ENCODE measurements around the gene DCAF5. TPM values are rescaled to one million over a fixed set of nuclear protein-coding genes. Genes with fewer than 3 reads are reported as not detected.
"Not testable (repeated sequence)": the region's sequence is repeated elsewhere in the genome, so short reads cannot be mapped to it uniquely, and the experiment has no call there.

The DCAF5 gene
- total RNA-seq, 1 experiment from 2014 or later: 23.5 TPM

DNA sequence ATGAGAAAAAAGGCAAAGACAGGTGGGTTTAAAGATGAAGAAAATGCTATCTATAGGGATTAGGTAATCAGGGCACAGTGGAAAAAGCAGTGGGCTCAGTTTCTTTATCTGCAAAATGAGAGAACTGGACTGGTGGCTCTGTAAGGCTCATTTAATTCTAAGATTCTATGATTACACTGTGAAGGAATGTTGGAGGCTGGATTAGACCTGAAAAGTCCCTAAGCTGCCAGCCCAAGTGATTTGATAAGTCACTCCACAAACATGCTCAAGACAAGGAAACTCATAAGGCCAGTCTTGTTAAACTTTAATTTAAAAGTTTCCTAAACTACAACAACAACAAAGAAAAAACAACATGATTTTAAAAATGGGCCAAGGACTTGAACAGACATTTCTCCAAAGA lies 75.1 kb downstream of the DCAF5 start:
- TF ChIP-seq, protein P1, sequence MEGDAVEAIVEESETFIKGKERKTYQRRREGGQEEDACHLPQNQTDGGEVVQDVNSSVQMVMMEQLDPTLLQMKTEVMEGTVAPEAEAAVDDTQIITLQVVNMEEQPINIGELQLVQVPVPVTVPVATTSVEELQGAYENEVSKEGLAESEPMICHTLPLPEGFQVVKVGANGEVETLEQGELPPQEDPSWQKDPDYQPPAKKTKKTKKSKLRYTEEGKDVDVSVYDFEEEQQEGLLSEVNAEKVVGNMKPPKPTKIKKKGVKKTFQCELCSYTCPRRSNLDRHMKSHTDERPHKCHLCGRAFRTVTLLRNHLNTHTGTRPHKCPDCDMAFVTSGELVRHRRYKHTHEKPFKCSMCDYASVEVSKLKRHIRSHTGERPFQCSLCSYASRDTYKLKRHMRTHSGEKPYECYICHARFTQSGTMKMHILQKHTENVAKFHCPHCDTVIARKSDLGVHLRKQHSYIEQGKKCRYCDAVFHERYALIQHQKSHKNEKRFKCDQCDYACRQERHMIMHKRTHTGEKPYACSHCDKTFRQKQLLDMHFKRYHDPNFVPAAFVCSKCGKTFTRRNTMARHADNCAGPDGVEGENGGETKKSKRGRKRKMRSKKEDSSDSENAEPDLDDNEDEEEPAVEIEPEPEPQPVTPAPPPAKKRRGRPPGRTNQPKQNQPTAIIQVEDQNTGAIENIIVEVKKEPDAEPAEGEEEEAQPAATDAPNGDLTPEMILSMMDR (IDR thresholded peaks at IDR 0.05; ENCODE audit: unreplicated experiment): no peak
- CTCF ChIA-PET: no interaction called here
- peak; percentile 51 for DNase-seq
- H3K4me1 Mint-ChIP-seq (ENCODE audit: low read depth, unreplicated experiment): peaks cover 56% of the 10 kb centered on the region
- no peaks in the 10 kb centered on the region for H3K9me3 Mint-ChIP-seq (ENCODE audit: low read depth, unreplicated experiment)
- peak overlapping the region; percentile 98 for H3K27ac Mint-ChIP-seq (ENCODE audit: unreplicated experiment)
- H3K4me3 Mint-ChIP-seq (ENCODE audit: low read depth, unreplicated experiment): peak overlapping the region; percentile 54
- no peaks in the 10 kb centered on the region for H3K27me3 Mint-ChIP-seq (ENCODE audit: unreplicated experiment)
- intact Hi-C loops (cut with micrococcal nuclease; ENCODE audit: unreplicated experiment): loop anchor here (2.0 kb wide), 1 partner anchor 17 kb away; no protein-coding TSS in a partner anchor
- no TSS peak for BruUV-seq (replicated peaks)
- peaks cover 20% of the 10 kb centered on the region for H3K36me3 Mint-ChIP-seq (ENCODE audit: insufficient read depth, unreplicated experiment)

DNA sequence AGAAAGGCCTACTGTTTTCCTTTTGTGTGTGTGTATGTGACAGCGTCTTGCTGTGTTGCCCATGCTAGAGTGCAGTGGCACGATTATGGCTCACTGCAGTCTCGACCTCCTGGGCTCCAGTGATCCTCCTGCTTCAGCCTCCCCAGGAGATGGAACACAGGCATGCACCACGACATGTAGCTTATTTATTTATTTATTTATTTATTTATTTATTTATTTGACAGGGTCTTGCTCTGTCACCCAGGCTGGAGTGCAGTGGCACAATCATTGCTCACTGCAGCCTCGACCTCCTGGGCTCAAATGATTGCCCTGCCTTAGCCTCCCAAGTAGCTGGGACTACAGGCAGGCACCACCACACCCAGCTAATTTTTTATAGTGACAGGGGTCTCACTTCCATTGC lies 75.7 kb downstream of the DCAF5 start:
- H3K4me1 Mint-ChIP-seq (ENCODE audit: low read depth, unreplicated experiment): peaks cover 56% of the 10 kb centered on the region
- not testable (repeated sequence) for H3K9me3 Mint-ChIP-seq (ENCODE audit: low read depth, unreplicated experiment)

GRCh38 chr14:69076341-69076740 lies 76.6 kb downstream of the DCAF5 start:
- Mint-ChIP-seq H3K9me3 (ENCODE audit: low read depth, unreplicated experiment) (no peaks in the 10 kb centered on the region), H3K36me3 (ENCODE audit: insufficient read depth, unreplicated experiment) (peaks cover 20% of the 10 kb centered on the region), H3K27me3 (ENCODE audit: unreplicated experiment) (no peaks in the 10 kb centered on the region), H3K27ac (ENCODE audit: unreplicated experiment) (peak overlapping the region; percentile 45), H3K4me1 (ENCODE audit: low read depth, unreplicated experiment) (peaks cover 47% of the 10 kb centered on the region), H3K4me3 (ENCODE audit: low read depth, unreplicated experiment) (no peak overlapping the region)
- no TSS peak for BruUV-seq (replicated peaks)
- intact Hi-C loops (cut with micrococcal nuclease; ENCODE audit: unreplicated experiment): no loop called here
- CTCF ChIA-PET: no interaction called here
- TF ChIP-seq, protein P1 (IDR thresholded peaks at IDR 0.05; ENCODE audit: unreplicated experiment): no peak
- no peak for DNase-seq

More for the DNA sequence above, 75.7 kb downstream of the DCAF5 start:
- peaks cover 20% of the 10 kb centered on the region for H3K36me3 Mint-ChIP-seq (ENCODE audit: insufficient read depth, unreplicated experiment)
- H3K27me3 Mint-ChIP-seq (ENCODE audit: unreplicated experiment); BruUV-seq (replicated peaks); H3K4me3 Mint-ChIP-seq (ENCODE audit: low read depth, unreplicated experiment); intact Hi-C loops (cut with micrococcal nuclease; ENCODE audit: unreplicated experiment); DNase-seq; CTCF ChIA-PET: not testable (repeated sequence)
- peak overlapping the region; percentile 98 for H3K27ac Mint-ChIP-seq (ENCODE audit: unreplicated experiment)

DNA sequence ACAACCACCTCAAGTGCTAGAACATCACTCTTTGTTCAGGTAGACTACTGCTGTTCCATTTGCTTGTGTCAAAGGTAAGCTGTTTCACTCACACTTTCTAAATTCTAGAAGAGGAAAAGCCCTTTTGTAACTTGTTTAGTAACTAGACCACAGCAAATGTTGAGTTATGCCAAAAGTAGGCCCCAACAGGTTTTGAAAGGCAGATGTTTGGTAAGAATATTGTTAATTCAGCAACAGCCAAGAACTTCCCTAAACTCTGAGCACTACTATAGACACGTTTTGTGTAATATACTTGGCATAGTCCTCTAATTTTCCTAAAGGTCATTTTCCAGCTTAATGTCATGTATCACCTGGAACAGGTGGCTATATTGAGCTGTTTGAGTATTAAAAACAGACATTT lies 79.0 kb downstream of the DCAF5 start:
- intact Hi-C loops (cut with micrococcal nuclease; ENCODE audit: unreplicated experiment): no loop called here
- peaks cover 14% of the 10 kb centered on the region for H3K36me3 Mint-ChIP-seq (ENCODE audit: insufficient read depth, unreplicated experiment)
- H3K9me3 Mint-ChIP-seq (ENCODE audit: low read depth, unreplicated experiment): no peaks in the 10 kb centered on the region
- TF ChIP-seq, protein P1 (IDR thresholded peaks at IDR 0.05; ENCODE audit: unreplicated experiment): no peak
- H3K4me3 Mint-ChIP-seq (ENCODE audit: low read depth, unreplicated experiment): no peak overlapping the region
- no peak for DNase-seq
- no TSS peak for BruUV-seq (replicated peaks)
- no peaks in the 10 kb centered on the region for H3K27me3 Mint-ChIP-seq (ENCODE audit: unreplicated experiment)
- CTCF ChIA-PET: interaction anchor here (0.7 kb wide), 2 partner anchors 17 to 60 kb away, joined by 3 to 4 read pairs; no protein-coding TSS in a partner anchor
- H3K27ac Mint-ChIP-seq (ENCODE audit: unreplicated experiment): no peak overlapping the region
- H3K4me1 Mint-ChIP-seq (ENCODE audit: low read depth, unreplicated experiment): peaks cover 23% of the 10 kb centered on the region

GRCh38 chr14:69073429-69073828 lies 79.5 kb downstream of the DCAF5 start:
- intact Hi-C loops (cut with micrococcal nuclease; ENCODE audit: unreplicated experiment): no loop called here
- Mint-ChIP-seq H3K27ac (ENCODE audit: unreplicated experiment) (no peak overlapping the region), H3K27me3 (ENCODE audit: unreplicated experiment) (no peaks in the 10 kb centered on the region), H3K4me3 (ENCODE audit: low read depth, unreplicated experiment) (no peak overlapping the region), H3K36me3 (ENCODE audit: insufficient read depth, unreplicated experiment) (peaks cover 14% of the 10 kb centered on the region), H3K9me3 (ENCODE audit: low read depth, unreplicated experiment) (no peaks in the 10 kb centered on the region), H3K4me1 (ENCODE audit: low read depth, unreplicated experiment) (peaks cover 18% of the 10 kb centered on the region)
- DNase-seq: no peak
- CTCF ChIA-PET: interaction anchor here (0.7 kb wide), 2 partner anchors 16 to 60 kb away, joined by 3 to 4 read pairs; no protein-coding TSS in a partner anchor
- TF ChIP-seq, protein P1 (IDR thresholded peaks at IDR 0.05; ENCODE audit: unreplicated experiment): no peak
- no TSS peak for BruUV-seq (replicated peaks)

Measured in Calu3 (cell line).